Left ventricle myocardium inferior (tissue), 1 donor: ENCODE data around the gene SERPINA3. TPM values are rescaled to one million over a fixed set of nuclear protein-coding genes. Genes with fewer than 3 reads are reported as not detected.

ENCODE experiments used
- DNase-seq: peaks from one replicate; pipeline ENCODE4 v3.0.0-alpha.2; 2020
- H3K27ac ChIP-seq: fragments of 200-600 bp; replicated peaks from 2 replicates; pipeline ENCODE4 v1.8.0; 2021
- H3K27me3 ChIP-seq: fragments of 200-600 bp; 2 replicates; pipeline ENCODE4 v1.8.0; 2021; ENCODE audit warnings: low read depth
- H3K36me3 ChIP-seq: fragments of 200-600 bp; 2 replicates; pipeline ENCODE4 v1.8.0; 2021
- H3K4me1 ChIP-seq: fragments of 200-600 bp; 2 replicates; pipeline ENCODE4 v1.8.0; 2021
- H3K4me3 ChIP-seq: fragments of 200-600 bp; 2 replicates; pipeline ENCODE4 v1.8.0; 2021; ENCODE audit warnings: mild to moderate bottlenecking, moderate library complexity
- H3K9me3 ChIP-seq: fragments of 200-600 bp; replicated peaks from 2 replicates; pipeline ENCODE4 v1.8.0; 2021
- intact Hi-C: fragments of 100-400 bp; cut with micrococcal nuclease; formaldehyde crosslinking; loops from one replicate; pipeline ENCODE4 v1.11.0; 2022
- total RNA-seq: library from RNA; stranded (reverse); fragmentation: NEBNext Ultra II Directional; extraction: Animal tissue kit (Norgen Biotek cat#: 25700); gene quantifications from one replicate; pipeline ENCODE4 v1.2.1, GENCODE V29; 2021
- TF ChIP-seq, protein P1 (sequence below): fragments of 200-600 bp; IDR thresholded peaks from 2 replicates; pipeline ENCODE4 v1.8.0; 2021; ENCODE audit warnings: antibody characterized with exemption, mild to moderate bottlenecking, borderline replicate concordance
- donor health status: DM: no; HTN: yes; CAD: no; lungs with severe emphysema.

SERPINA3 gene
- total RNA-seq, 1 donor from 2014 or later: 45.5 TPM

DNA sequence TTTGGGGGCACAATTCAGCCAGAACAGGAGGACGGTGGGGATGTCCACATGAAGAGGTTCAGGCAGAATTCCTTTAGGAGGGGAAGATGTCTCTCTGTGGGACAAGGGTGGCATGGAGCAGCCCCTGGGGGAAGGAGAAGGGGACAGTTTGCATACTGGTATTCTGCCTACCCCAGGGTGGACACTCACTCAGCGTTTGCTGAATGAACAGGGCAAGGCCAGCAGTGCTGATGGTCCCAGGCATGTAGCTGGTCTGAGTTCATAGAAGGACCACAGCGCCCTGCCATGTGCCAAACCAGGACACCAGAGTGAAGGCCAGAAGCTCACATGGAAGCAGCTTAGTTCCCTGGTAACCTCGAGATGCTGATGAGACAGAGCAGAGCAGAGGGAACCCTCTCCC lies 25.6 kb upstream of the SERPINA3 start:
- no peaks in the 10 kb centered on the region for H3K27me3 ChIP-seq
- intact Hi-C loops: no loop called here
- DNase-seq: no peak
- TF ChIP-seq, protein P1, sequence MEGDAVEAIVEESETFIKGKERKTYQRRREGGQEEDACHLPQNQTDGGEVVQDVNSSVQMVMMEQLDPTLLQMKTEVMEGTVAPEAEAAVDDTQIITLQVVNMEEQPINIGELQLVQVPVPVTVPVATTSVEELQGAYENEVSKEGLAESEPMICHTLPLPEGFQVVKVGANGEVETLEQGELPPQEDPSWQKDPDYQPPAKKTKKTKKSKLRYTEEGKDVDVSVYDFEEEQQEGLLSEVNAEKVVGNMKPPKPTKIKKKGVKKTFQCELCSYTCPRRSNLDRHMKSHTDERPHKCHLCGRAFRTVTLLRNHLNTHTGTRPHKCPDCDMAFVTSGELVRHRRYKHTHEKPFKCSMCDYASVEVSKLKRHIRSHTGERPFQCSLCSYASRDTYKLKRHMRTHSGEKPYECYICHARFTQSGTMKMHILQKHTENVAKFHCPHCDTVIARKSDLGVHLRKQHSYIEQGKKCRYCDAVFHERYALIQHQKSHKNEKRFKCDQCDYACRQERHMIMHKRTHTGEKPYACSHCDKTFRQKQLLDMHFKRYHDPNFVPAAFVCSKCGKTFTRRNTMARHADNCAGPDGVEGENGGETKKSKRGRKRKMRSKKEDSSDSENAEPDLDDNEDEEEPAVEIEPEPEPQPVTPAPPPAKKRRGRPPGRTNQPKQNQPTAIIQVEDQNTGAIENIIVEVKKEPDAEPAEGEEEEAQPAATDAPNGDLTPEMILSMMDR: no peak
- no peaks in the 10 kb centered on the region for H3K9me3 ChIP-seq
- H3K27ac ChIP-seq: no peak overlapping the region
- no peaks in the 10 kb centered on the region for H3K36me3 ChIP-seq
- no peak overlapping the region for H3K4me3 ChIP-seq
- H3K4me1 ChIP-seq: peaks cover 6% of the 10 kb centered on the region

DNA sequence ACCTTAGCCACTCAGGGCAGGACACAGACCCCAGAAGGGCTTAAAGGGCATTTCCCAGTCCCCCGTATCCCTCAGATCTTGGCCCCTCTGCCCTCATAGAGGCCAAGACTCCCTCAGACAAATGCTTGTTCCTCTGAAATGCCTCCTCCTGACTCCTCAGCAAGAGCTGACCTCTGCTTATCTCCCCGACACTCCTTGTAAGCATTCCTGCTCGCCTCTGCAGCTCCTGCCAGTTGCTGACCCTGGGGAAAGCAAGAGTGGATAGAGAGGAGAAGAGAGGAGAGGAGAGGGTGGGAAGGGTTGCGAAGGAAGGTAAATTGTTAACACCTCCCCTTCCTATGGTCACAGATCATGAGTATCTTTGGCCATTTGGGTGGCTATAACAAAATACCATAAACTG lies 23.9 kb upstream of the SERPINA3 start:
- Histone ChIP-seq H3K4me1 (no peaks in the 10 kb centered on the region), H3K4me3 (no peak overlapping the region), H3K27me3 (no peaks in the 10 kb centered on the region), H3K9me3 (no peaks in the 10 kb centered on the region), H3K36me3 (no peaks in the 10 kb centered on the region), H3K27ac (no peak overlapping the region)
- intact Hi-C loops: no loop called here
- DNase-seq: no peak
- TF ChIP-seq, protein P1: no peak

DNA sequence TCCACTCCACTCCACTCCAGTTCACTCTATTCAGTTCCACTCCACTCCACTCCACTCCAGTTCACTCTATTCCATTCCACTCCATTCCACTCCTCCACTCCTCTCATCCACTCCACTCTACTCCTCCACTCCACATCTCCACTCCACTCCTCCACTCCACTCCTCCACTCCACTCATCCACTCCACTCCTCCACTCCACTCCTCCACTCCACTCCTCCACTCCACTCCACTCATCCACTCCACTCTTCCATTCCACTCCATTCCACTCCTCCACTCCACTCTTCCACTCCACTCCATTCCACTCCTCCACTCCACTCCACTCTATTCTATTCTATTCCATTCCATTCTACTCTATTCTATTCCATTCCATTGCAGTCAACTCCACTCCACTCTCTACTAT lies 21.1 kb upstream of the SERPINA3 start:
- DNase-seq: no peak
- H3K27me3 ChIP-seq: no peaks in the 10 kb centered on the region
- H3K36me3 ChIP-seq: no peaks in the 10 kb centered on the region
- peaks cover 6% of the 10 kb centered on the region for H3K4me1 ChIP-seq
- no peak overlapping the region for H3K27ac ChIP-seq
- TF ChIP-seq, protein P1: no peak
- H3K9me3 ChIP-seq: no peaks in the 10 kb centered on the region
- H3K4me3 ChIP-seq: no peak overlapping the region
- intact Hi-C loops: no loop called here

DNA sequence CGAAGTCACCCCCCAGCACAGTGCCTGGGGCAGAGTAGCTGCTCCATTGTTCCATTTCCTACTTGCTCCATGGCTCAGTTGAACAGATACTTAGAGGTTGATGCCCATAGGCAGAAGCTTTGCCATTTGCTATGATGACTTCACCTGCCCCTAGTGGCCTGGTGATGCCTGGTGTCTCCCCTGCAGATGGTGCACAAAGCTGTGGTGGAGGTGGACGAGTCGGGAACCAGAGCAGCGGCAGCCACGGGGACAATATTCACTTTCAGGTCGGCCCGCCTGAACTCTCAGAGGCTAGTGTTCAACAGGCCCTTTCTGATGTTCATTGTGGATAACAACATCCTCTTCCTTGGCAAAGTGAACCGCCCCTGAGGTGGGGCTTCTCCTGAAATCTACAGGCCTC lies 20.3 kb upstream of the SERPINA3 start:
- TF ChIP-seq, protein P1: no peak
- Histone ChIP-seq H3K4me1 (peaks cover 7% of the 10 kb centered on the region), H3K27ac (no peak overlapping the region), H3K36me3 (no peaks in the 10 kb centered on the region), H3K27me3 (no peaks in the 10 kb centered on the region), H3K4me3 (no peak overlapping the region), H3K9me3 (no peaks in the 10 kb centered on the region)
- intact Hi-C loops: no loop called here
- DNase-seq: no peak

DNA sequence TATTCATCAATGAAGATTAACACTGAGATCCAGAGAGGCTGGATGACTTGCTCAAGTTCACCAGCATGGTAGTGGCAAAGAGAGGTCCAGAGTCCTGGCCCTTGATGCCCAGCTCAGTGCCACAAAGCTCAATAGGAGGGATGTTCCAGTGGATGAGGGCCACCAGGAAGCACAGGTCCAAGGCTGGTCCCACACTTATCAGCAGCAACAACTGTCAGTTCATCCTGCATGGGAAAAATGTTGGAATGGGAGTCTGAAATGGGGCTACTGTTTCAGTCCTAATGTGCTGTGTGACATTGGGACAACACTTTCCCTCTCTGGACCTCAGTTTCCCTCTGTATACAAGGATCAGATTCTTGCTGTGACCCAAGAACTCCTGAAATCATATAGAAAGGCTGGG lies 19.7 kb upstream of the SERPINA3 start:
- intact Hi-C loops: no loop called here
- H3K4me3 ChIP-seq: no peak overlapping the region
- H3K36me3 ChIP-seq: no peaks in the 10 kb centered on the region
- H3K27me3 ChIP-seq: no peaks in the 10 kb centered on the region
- DNase-seq: no peak
- H3K9me3 ChIP-seq: no peaks in the 10 kb centered on the region
- H3K4me1 ChIP-seq: peaks cover 7% of the 10 kb centered on the region
- TF ChIP-seq, protein P1: no peak
- no peak overlapping the region for H3K27ac ChIP-seq

DNA sequence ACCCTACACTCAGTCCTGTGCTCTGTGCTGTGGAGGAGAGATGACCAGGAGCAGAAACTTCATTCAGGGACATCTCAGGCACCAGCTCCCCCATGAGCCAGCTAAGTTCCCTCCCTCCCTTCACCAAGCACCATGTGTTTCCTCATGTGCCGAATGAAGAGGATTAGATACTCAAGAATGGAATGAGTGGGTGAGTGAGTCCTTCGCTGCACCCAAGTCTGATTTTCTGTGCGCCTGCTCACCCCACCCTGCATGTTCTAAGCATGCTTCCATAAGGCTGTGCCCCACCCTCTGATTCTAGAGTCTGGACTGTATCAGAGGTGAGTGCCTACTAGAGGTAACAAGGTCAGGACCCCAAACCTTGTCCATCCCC lies 18.8 kb upstream of the SERPINA3 start:
- no peaks in the 10 kb centered on the region for H3K9me3 ChIP-seq
- TF ChIP-seq, protein P1: no peak
- H3K4me3 ChIP-seq: no peak overlapping the region
- intact Hi-C loops: no loop called here
- H3K27me3 ChIP-seq: no peaks in the 10 kb centered on the region
- no peak for DNase-seq
- H3K27ac ChIP-seq: no peak overlapping the region
- no peaks in the 10 kb centered on the region for H3K36me3 ChIP-seq
- H3K4me1 ChIP-seq: peaks cover 14% of the 10 kb centered on the region
